Upper lobe of right lung (tissue), 1 donor: ENCODE data around the gene AK8. TPM values are rescaled to one million over a fixed set of nuclear protein-coding genes. Genes with fewer than 3 reads are reported as not detected.

Experiments used
- ATAC-seq: fragments of 200-7000 bp; cut with Tn5 transposase; one replicate; pipeline ENCODE4 v1.9.1; 2020; ENCODE audit warnings: mild to moderate bottlenecking, moderate library complexity
- DNase-seq: peaks from one replicate; pipeline ENCODE4 v3.0.0-alpha.2; 2020
- H3K27ac ChIP-seq: fragments of 200-600 bp; one replicate; pipeline ENCODE4 v1.8.0; 2022
- H3K27me3 ChIP-seq: fragments of 200-600 bp; one replicate; pipeline ENCODE4 v1.8.0; 2022; ENCODE audit warnings: mild to moderate bottlenecking
- H3K36me3 ChIP-seq: fragments of 200-600 bp; one replicate; pipeline ENCODE4 v1.8.0; 2022
- H3K4me1 ChIP-seq: fragments of 200-600 bp; one replicate; pipeline ENCODE4 v1.8.0; 2022
- H3K4me3 ChIP-seq: fragments of 200-600 bp; one replicate; pipeline ENCODE4 v1.8.0; 2022; ENCODE audit warnings: mild to moderate bottlenecking
- H3K9me3 ChIP-seq: fragments of 200-600 bp; one replicate; pipeline ENCODE4 v1.8.0; 2022
- intact Hi-C: fragments of 100-400 bp; cut with DNase I; formaldehyde crosslinking; loops from one replicate; pipeline ENCODE4 v1.11.0; 2022
- total RNA-seq: library from RNA; stranded (reverse); fragmentation: NEBNext Ultra II Directional; extraction: Animal tissue kit (Norgen Biotek cat#: 25700); gene quantifications from one replicate; pipeline ENCODE4 v1.2.1, GENCODE V29; 2021
- TF ChIP-seq, protein P1 (sequence below): fragments of 200-600 bp; IDR thresholded peaks from one replicate; pipeline ENCODE4 v1.8.0; 2022; ENCODE audit warnings: antibody characterized with exemption
- donor health status: DM: no; HTN: yes; CAD: no; lungs with severe emphysema.

AK8 gene
- total RNA-seq, 1 donor from 2014 or later, result 0.55 TPM

GRCh38 chr9:132912131-132912530 lies 34.0 kb upstream of the AK8 start:
- TF ChIP-seq, protein P1, sequence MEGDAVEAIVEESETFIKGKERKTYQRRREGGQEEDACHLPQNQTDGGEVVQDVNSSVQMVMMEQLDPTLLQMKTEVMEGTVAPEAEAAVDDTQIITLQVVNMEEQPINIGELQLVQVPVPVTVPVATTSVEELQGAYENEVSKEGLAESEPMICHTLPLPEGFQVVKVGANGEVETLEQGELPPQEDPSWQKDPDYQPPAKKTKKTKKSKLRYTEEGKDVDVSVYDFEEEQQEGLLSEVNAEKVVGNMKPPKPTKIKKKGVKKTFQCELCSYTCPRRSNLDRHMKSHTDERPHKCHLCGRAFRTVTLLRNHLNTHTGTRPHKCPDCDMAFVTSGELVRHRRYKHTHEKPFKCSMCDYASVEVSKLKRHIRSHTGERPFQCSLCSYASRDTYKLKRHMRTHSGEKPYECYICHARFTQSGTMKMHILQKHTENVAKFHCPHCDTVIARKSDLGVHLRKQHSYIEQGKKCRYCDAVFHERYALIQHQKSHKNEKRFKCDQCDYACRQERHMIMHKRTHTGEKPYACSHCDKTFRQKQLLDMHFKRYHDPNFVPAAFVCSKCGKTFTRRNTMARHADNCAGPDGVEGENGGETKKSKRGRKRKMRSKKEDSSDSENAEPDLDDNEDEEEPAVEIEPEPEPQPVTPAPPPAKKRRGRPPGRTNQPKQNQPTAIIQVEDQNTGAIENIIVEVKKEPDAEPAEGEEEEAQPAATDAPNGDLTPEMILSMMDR, result no peak
- H3K27ac ChIP-seq, result no peak overlapping the region
- H3K4me3 ChIP-seq, result no peak overlapping the region
- peaks cover 78% of the 10 kb centered on the region for H3K36me3 ChIP-seq
- intact Hi-C loops, result no loop called here
- H3K27me3 ChIP-seq, result no peaks in the 10 kb centered on the region
- H3K4me1 ChIP-seq, result no peaks in the 10 kb centered on the region
- ATAC-seq, result no peak
- DNase-seq, result no peak
- no peaks in the 10 kb centered on the region for H3K9me3 ChIP-seq

GRCh38 chr9:132910376-132910775 lies 32.3 kb upstream of the AK8 start:
- intact Hi-C loops, result no loop called here
- Histone ChIP-seq H3K9me3 (no peaks in the 10 kb centered on the region), H3K36me3 (peaks cover 71% of the 10 kb centered on the region), H3K4me3 (no peak overlapping the region), H3K27ac (no peak overlapping the region), H3K4me1 (no peaks in the 10 kb centered on the region), H3K27me3 (no peaks in the 10 kb centered on the region)
- ATAC-seq, result no peak
- no peak for DNase-seq
- TF ChIP-seq, protein P1, result no peak

GRCh38 chr9:132909311-132909710 lies 31.2 kb upstream of the AK8 start:
- Histone ChIP-seq H3K36me3 (peaks cover 70% of the 10 kb centered on the region), H3K4me3 (no peak overlapping the region), H3K9me3 (no peaks in the 10 kb centered on the region), H3K4me1 (no peaks in the 10 kb centered on the region), H3K27me3 (no peaks in the 10 kb centered on the region), H3K27ac (no peak overlapping the region)
- TF ChIP-seq, protein P1, result no peak
- DNase-seq (no peak), ATAC-seq (no peak)
- intact Hi-C loops, result no loop called here

DNA sequence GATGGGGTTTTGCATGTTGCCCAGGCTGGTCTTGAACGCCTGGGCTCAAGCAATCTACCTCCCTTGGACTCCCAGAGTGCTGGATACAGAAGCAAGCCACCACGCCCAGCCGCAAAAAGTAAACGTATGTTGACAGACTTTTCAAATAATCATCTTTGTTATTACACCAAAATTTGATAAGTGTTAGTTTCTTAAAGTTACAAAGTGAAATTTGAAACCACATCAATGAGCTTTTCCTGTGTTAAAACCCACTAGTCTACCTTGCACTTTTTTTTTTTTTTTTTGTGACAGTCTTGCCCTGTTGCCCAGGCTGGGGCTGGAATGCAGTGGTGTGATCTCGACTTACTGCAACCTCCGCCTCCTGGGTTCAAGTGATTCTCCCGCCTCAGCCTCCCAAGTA lies 30.6 kb upstream of the AK8 start:
- intact Hi-C loops, result no loop called here
- Histone ChIP-seq H3K4me3 (no peak overlapping the region), H3K27ac (no peak overlapping the region), H3K4me1 (no peaks in the 10 kb centered on the region), H3K36me3 (peaks cover 73% of the 10 kb centered on the region), H3K27me3 (no peaks in the 10 kb centered on the region), H3K9me3 (no peaks in the 10 kb centered on the region)
- DNase-seq (no peak), ATAC-seq (no peak)
- TF ChIP-seq, protein P1, result no peak

DNA sequence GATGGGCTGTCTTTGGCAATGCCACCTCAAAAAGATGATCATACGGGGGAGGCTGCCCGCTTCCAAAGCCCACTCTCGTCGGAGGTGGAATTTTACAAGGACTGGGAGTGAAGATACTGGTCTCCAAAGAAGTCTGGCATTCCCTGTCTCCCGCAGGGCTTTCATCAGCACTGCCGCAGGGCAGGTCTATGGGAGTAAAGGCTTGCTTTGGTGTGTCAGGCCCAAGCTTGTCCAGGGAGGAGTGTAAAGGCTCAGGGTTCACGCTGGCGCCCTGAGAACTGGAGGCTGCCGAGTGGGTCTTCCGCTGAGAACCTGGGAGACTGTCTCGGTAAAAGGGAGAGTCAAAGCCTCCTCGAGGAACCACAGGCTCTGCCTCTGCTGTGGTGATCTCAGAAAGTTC lies 27.6 kb upstream of the AK8 start:
- TF ChIP-seq, protein P1, result no peak
- Histone ChIP-seq H3K4me1 (no peaks in the 10 kb centered on the region), H3K36me3 (peaks cover 75% of the 10 kb centered on the region), H3K27ac (no peak overlapping the region), H3K4me3 (no peak overlapping the region), H3K27me3 (no peaks in the 10 kb centered on the region), H3K9me3 (no peaks in the 10 kb centered on the region)
- ATAC-seq (no peak), DNase-seq (no peak)
- intact Hi-C loops, result no loop called here
